Measurements from ENCODE around the gene DBN1.

DNA sequence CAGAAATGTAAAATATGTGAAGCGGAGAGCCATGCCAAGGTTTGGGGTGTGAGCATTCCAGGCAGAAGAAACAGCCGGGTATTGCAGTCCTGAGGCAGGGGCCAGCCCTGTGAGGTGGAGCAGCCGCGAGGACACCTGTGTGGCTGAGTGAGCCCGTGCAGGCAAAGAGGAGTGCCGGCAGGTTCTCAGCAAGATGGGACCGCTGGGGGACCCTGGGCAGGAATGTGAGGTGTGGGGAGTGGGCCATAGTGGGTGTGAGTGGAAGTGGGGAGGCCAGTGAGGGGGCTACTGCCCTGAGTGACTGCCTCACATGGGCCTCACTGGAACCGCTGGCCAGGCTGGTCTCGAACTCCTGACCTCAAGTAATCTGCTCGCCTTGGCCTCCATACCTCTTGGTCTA is 35.0 kb downstream of the DBN1 start:
- TF ChIP-seq, protein P1, sequence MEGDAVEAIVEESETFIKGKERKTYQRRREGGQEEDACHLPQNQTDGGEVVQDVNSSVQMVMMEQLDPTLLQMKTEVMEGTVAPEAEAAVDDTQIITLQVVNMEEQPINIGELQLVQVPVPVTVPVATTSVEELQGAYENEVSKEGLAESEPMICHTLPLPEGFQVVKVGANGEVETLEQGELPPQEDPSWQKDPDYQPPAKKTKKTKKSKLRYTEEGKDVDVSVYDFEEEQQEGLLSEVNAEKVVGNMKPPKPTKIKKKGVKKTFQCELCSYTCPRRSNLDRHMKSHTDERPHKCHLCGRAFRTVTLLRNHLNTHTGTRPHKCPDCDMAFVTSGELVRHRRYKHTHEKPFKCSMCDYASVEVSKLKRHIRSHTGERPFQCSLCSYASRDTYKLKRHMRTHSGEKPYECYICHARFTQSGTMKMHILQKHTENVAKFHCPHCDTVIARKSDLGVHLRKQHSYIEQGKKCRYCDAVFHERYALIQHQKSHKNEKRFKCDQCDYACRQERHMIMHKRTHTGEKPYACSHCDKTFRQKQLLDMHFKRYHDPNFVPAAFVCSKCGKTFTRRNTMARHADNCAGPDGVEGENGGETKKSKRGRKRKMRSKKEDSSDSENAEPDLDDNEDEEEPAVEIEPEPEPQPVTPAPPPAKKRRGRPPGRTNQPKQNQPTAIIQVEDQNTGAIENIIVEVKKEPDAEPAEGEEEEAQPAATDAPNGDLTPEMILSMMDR (IDR thresholded peaks at IDR 0.05) = no peak
- no peak for TF ChIP-seq EP300 (IDR thresholded peaks at IDR 0.05)

Data from tibial nerve (tissue), 4 donors.